HG02943 (cell line): Measurements from ENCODE around the gene RAD54L.
"Not testable (repeated sequence)": the region's sequence is repeated elsewhere in the genome, so short reads cannot be mapped to it uniquely, and the experiment has no call there.

ENCODE experiments used
- ATAC-seq: cut with Tn5 transposase; IDR thresholded peaks from one replicate; pipeline ENCODE4 v1.9.1; 2021; ENCODE audit warnings: mild to moderate bottlenecking, low read depth, moderate library complexity; ENCODE audit not compliant: unreplicated experiment

RAD54L gene

GRCh38 chr1:46247436-46248121, at the start of gene RAD54L:
TSS of gene RAD54L (plus strand) at chr1:46247763. CDS start at chr1:46248406, 643 bp downstream.
- ATAC-seq: peak; percentile 78

DNA sequence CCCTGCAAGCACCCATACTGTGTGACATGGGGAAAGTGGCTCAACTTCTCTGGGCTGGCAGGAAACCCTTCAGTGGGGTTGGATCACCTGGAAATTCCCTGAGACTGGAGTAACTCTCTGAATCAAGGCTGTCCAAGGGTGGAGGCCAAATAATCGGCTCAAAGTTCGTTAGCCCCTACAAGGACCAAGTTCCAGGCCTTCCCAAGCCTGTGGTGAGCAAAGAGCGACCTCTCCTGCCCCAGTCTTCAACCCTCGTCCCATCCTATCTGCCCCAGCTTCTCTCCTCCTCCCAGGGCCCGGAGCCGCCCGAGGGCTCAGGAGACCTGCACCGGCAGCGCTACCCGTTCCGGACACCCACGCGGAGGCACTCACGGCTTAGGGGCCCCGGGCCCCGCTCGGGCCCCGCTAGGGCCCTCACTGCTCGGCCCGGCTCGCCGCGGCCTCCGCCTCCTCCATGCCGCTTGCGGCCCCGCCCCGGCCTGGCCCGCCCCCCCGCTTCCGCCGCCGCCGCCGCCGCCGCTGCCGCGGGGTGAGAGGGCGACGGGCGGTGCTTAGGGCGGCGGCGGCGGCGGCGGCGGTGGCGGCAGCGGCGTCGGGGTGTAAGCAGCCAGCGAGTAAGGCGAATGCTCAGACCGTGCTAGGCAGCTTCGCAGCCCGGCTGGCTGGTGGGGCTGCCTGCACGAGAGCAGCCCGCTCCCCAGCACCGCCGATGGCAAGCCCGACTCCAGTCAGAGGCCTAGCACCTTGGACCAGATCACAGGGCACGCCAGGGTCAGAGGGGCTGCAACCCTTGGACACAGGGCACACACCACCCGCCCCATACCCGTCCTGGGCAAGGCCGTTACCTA, 49.4 kb upstream of the RAD54L start, which contains the start of gene POMGNT1:
Gene POMGNT1 (minus strand): TSS at position 471 of the 848 bp plus-strand sequence. CDS start 613 bp downstream, outside the sequence.
- peak; percentile 75 for ATAC-seq

GRCh38 chr1:46199233-46199749, 48.3 kb upstream of the RAD54L start:
- ATAC-seq: no peak

GRCh38 chr1:46203738-46204405, 43.7 kb upstream of the RAD54L start:
- ATAC-seq: no peak

- no peak for ATAC-seq
Measured at GRCh38 chr1:46204406-46204742, 43.2 kb upstream of the RAD54L start.

- ATAC-seq: no peak
Measured at GRCh38 chr1:46205141-46205540, 42.4 kb upstream of the RAD54L start.

DNA sequence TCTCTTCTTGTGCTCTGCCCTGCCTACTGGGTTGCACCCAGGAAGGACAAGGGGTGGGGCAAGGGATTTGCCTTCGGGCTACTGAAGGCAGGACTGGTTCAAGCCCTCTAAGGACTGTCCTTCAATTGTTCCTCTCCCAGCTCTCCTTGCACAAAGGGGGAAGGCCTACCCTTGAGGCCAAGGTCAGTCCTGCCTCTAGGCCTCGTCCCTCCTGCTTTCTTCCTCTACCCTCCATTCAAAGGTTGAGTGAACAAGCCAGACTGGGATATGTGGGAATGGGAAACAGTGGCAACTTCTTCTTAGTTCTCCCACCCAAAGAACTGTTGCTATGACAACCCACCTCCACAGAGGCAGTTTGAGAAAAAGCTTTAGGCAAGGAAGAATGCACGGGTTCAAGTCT, 41.8 kb upstream of the RAD54L start:
- no peak for ATAC-seq

DNA sequence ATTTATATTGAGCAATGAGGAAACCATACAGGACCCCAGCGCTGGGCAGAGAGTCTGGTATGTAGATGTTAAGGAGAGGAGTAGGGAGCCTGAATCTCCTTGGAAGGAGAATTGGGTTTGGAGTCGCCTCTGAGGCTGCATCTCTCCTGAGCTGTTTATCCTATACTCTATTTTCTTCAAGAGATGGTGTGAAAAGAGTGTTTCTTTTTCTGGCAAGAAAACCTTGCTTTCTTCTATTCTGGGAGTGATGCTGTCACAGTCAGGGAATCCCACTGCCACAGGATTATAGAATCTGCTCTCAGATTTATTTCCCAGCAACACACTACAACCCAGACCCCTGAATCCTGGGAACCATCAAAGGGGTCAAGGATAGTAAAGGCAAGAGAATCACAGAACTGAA, 41.2 kb upstream of the RAD54L start:
- no peak for ATAC-seq

- no peak for ATAC-seq
Measured at GRCh38 chr1:46210561-46210960, 37.0 kb upstream of the RAD54L start.

GRCh38 chr1:46211051-46211450, 36.5 kb upstream of the RAD54L start:
- ATAC-seq: no peak

DNA sequence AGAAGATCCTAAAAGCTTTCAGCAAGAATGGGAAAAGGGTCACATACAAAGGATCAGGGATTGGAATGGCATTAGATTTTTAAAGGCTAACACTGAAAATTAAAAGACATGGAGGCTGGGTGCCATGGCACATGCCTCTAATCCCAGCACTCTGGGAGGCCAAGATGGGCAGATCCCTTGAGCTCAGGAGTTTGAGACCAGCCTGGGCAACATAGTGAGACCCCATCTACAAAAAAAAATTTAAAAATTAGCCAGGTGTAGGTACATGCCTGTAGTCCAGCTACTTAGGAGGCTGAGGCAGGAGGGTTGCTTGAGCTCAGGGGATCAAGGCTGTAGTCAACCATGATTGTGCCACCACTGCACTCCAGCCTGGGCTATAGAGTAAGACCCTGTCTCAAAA, 32.1 kb upstream of the RAD54L start:
- no peak for ATAC-seq

GRCh38 chr1:46218443-46218842, 29.1 kb upstream of the RAD54L start:
- ATAC-seq: no peak

DNA sequence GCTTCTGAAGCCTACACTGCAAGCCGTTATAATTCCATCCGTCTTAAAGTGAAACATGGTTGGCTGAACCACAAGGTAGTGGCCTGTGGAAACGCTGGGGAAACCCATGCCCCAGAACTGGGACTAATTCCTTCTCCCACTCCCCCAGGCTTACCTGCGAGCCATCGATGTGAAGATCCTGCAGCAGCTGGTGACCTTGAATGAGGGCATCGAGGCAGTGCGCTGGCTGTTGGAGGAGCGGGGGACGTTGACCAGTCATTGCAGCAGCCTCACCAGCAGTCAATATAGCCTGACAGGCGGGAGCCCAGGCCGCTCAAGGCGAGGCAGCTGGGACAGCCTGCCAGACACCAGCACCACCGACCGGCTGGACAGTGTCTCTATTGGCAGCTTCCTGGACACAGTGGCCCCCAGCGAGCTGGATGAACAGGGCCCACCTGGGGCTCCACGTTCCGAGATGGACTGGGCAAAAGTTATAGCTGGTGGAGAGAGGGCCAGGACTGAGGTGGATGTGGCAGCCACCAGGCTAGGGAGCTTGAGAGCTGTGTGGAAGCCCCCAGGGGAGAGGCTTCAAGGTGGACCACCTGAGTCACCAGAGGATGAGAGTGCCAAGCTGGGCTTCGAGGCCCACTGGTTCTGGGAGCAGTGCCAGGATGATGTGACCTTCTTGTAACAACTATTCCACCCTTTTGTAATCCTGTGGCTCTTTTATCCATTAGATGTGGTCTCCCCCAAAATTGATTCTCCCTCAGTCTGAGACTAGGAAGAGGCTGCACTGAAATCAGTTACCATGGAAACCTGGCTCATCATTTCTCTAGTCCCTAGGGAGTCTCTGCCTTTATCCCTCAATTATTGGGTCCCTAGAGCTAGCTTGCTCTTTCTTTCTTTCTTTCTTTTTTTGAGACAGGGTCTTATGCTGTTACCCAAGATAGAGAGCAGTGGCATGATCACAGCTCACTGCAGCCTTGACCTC, 27.7 kb upstream of the RAD54L start:
- ATAC-seq: no peak

DNA sequence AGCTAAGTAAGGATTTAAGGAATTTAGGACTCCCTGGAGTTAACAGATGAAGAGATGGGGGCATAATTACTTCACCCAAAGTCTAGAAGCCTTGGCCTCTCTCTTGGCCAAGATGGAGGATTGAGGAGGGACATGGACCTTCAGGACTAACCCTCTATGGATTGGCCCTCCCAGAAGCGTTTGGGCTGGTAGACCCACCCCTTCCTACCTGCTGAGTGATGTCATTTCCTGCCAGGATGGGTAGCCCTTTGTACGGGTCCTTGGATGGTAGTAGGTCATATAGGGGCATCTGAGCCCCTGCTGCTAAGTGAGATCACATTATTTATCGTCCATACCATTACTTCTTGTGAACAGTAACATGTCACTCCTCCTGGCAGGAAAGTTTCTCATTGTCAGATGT, 26.8 kb upstream of the RAD54L start:
- ATAC-seq: no peak

DNA sequence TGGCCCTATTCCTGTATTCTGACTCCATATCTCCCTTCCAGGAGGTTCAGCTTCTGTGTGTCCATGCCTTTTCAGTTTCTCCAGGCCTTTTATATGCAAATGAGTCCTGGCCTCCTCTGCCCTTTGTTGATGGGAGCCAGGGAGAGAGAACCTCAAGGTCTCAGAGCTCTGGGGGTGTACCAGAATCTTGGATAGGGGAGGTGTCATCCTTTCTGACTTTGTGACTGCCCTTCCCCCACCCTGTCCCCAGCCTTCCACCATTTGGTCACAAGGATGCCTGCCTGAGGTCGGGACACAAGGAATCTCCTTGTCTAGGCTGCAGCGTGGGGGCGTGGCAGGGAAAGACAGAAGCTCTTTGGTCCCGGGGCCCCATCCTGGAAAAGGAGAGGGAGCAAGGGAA, 25.8 kb upstream of the RAD54L start:
- ATAC-seq: no peak

DNA sequence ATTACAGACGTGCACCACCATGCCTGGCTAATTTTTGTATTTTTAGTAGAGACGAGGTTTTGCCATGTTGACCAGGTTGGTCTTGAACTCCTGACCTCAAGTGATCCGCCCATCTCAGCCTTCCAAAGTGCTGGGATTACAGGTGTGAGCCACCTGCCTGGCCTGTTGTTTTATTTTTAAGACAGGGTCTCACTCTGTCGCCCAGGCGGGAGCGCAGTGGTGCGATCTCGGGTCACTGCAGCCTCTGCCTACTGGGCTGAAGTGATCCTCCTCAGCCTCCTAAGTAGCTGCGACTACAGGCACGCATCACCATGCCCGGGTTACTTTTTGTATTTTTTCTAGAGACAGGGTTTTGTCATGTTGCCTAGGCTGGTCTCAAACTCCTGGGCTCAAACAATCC, 24.5 kb upstream of the RAD54L start:
- ATAC-seq: not testable (repeated sequence)

- no peak for ATAC-seq
Measured at GRCh38 chr1:46223472-46223943, 24.1 kb upstream of the RAD54L start.

- no peak for ATAC-seq
Measured at GRCh38 chr1:46224966-46225365, 22.6 kb upstream of the RAD54L start.

DNA sequence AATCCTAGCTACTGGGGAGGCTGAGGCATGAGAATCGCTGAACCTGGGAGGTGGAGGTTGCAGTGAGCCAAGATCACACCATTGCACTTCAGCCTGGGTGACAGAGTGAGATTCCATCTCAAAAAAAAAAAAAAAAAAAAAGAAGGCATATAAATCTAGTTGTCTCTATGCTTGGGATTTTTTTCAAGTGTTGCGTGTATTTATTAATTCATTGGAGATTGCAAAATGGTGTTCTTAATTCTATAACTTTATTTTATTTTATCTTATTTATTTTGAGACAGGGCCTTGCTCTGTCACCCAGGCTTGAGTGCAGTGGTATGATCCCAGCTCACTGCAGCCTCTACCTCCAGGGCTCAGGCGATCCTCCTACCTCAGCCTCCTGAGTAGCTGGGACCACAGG, 16.3 kb upstream of the RAD54L start:
- ATAC-seq: not testable (repeated sequence)

DNA sequence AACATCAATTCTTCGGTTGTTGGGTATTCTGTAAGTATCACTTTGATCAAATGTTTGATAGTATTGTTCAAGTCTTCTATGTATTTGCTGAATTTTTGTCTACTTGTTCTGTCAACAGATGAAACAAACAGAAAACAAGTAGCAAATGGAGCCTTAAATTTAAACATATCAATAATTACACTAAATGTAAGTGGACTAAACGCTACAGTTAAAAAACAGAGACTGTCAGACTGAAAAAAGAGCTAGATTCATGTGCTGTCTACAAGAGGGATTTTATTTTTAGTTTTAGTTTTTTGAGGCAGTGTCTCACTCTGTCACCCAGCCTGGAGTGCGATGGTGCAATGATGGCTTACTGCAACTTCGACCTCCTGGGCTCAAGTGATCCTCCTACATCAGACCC, 10.7 kb upstream of the RAD54L start:
- no peak for ATAC-seq
